ENCODE results near the gene EVI2A. TPM values are rescaled to one million over a fixed set of nuclear protein-coding genes. Genes with fewer than 3 reads are reported as not detected.

The EVI2A gene
- total RNA-seq, 1 donor = 191 TPM

DNA sequence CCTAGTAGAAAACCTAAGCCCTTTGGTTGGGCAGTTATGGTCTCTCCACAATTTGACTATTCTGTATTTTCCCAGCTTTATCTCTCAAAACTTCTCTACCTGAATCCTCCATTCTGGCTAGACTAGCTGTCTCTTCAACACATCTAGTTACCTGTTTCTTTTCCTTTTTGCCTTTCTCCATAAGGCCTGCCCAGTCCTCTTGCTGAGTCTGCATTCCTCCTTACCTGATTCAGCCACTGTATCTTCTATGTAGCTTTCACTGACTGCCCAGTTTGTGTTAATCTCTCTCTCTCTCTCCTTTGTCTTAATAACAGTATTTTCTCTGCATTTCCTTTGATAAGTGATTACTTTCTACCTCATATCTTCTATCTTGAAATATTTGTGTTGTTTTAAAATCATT is 2.1 kb upstream of the EVI2A start:
- H2AFZ ChIP-seq (ENCODE audit: low read length) = no peak overlapping the region
- H3K36me3 ChIP-seq (ENCODE audit: insufficient read depth, low read length) = peaks cover 8% of the 10 kb centered on the region
- H3K4me2 ChIP-seq (ENCODE audit: insufficient read depth, low read length) = no peak overlapping the region
- no peaks in the 10 kb centered on the region for H4K20me1 ChIP-seq (ENCODE audit: insufficient read depth, low read length)
- peaks cover 28% of the 10 kb centered on the region for H3K4me1 ChIP-seq (ENCODE audit: insufficient read depth, low read length)
- H3K4me3 ChIP-seq (ENCODE audit: insufficient read depth, low read length) = no peak overlapping the region
- peaks cover 19% of the 10 kb centered on the region for H3K79me2 ChIP-seq (ENCODE audit: insufficient read depth, low read length)
- TF ChIP-seq, protein P1, sequence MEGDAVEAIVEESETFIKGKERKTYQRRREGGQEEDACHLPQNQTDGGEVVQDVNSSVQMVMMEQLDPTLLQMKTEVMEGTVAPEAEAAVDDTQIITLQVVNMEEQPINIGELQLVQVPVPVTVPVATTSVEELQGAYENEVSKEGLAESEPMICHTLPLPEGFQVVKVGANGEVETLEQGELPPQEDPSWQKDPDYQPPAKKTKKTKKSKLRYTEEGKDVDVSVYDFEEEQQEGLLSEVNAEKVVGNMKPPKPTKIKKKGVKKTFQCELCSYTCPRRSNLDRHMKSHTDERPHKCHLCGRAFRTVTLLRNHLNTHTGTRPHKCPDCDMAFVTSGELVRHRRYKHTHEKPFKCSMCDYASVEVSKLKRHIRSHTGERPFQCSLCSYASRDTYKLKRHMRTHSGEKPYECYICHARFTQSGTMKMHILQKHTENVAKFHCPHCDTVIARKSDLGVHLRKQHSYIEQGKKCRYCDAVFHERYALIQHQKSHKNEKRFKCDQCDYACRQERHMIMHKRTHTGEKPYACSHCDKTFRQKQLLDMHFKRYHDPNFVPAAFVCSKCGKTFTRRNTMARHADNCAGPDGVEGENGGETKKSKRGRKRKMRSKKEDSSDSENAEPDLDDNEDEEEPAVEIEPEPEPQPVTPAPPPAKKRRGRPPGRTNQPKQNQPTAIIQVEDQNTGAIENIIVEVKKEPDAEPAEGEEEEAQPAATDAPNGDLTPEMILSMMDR (IDR thresholded peaks at IDR 0.05; ENCODE audit: extremely low read depth, low read depth, low read length) = no peak
- H3K27me3 ChIP-seq (ENCODE audit: insufficient read depth, low read length) = no peaks in the 10 kb centered on the region
- no peak overlapping the region for H3K27ac ChIP-seq (ENCODE audit: low read depth, low read length)
- no peaks in the 10 kb centered on the region for H3K9me3 ChIP-seq (ENCODE audit: low read depth, low read length)
- DNase-seq (ENCODE audit: insufficient read length, low spot score, missing footprints) = no peak

- peak overlapping the region; percentile 84 for H3K4me2 ChIP-seq (ENCODE audit: insufficient read depth, low read length)
- peaks cover 19% of the 10 kb centered on the region for H3K4me1 ChIP-seq (ENCODE audit: insufficient read depth, low read length)
- no peaks in the 10 kb centered on the region for H3K9me3 ChIP-seq (ENCODE audit: low read depth, low read length)
- TF ChIP-seq, protein P1 (IDR thresholded peaks at IDR 0.05; ENCODE audit: extremely low read depth, low read depth, low read length) = no peak
- no peaks in the 10 kb centered on the region for H4K20me1 ChIP-seq (ENCODE audit: insufficient read depth, low read length)
- H3K27me3 ChIP-seq (ENCODE audit: insufficient read depth, low read length) = no peaks in the 10 kb centered on the region
- no peak for DNase-seq (ENCODE audit: insufficient read length, low spot score, missing footprints)
- peak overlapping the region; percentile 85 for H3K27ac ChIP-seq (ENCODE audit: low read depth, low read length)
- no peak overlapping the region for H2AFZ ChIP-seq (ENCODE audit: low read length)
- H3K4me3 ChIP-seq (ENCODE audit: insufficient read depth, low read length) = no peak overlapping the region
- H3K36me3 ChIP-seq (ENCODE audit: insufficient read depth, low read length) = peaks cover 5% of the 10 kb centered on the region
- H3K79me2 ChIP-seq (ENCODE audit: insufficient read depth, low read length) = peaks cover 22% of the 10 kb centered on the region
These were observed 544 bp upstream of the EVI2A start for GRCh38 chr17:31321966-31322365.

DNA sequence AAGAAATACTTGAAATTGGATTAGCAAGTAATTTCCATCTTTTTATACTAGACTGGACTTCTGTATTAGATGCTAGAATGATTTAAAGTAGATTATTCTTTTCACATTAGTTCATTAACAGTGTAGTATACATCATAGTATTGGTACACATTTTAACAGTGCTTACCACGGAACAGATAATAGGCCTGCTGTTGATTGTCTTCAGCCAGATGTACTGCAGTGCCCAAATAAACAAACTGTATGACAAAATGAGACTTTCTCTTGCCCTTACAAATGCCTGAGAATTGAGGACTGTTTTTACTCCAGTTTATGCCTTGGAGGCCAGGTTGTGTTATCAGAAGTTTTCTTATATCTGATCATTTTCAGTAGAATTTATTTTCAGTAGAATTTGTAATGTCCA is 631 bp downstream of the EVI2A start:
- Histone ChIP-seq H3K4me3 (ENCODE audit: insufficient read depth, low read length) (peak overlapping the region; percentile 58), H3K9me3 (ENCODE audit: low read depth, low read length) (no peaks in the 10 kb centered on the region), H3K36me3 (ENCODE audit: insufficient read depth, low read length) (peaks cover 2% of the 10 kb centered on the region), H3K27me3 (ENCODE audit: insufficient read depth, low read length) (no peaks in the 10 kb centered on the region), H3K79me2 (ENCODE audit: insufficient read depth, low read length) (peaks cover 22% of the 10 kb centered on the region), H3K4me2 (ENCODE audit: insufficient read depth, low read length) (peak overlapping the region; percentile 84), H3K27ac (ENCODE audit: low read depth, low read length) (peak overlapping the region; percentile 85), H4K20me1 (ENCODE audit: insufficient read depth, low read length) (no peaks in the 10 kb centered on the region), H3K4me1 (ENCODE audit: insufficient read depth, low read length) (peaks cover 23% of the 10 kb centered on the region), H2AFZ (ENCODE audit: low read length) (no peak overlapping the region)
- TF ChIP-seq, protein P1 (IDR thresholded peaks at IDR 0.05; ENCODE audit: extremely low read depth, low read depth, low read length) = no peak
- no peak for DNase-seq (ENCODE audit: insufficient read length, low spot score, missing footprints)

- Histone ChIP-seq H3K36me3 (ENCODE audit: insufficient read depth, low read length) (no peaks in the 10 kb centered on the region), H3K4me1 (ENCODE audit: insufficient read depth, low read length) (peaks cover 23% of the 10 kb centered on the region), H4K20me1 (ENCODE audit: insufficient read depth, low read length) (no peaks in the 10 kb centered on the region), H3K27ac (ENCODE audit: low read depth, low read length) (peak overlapping the region; percentile 85), H3K4me3 (ENCODE audit: insufficient read depth, low read length) (no peak overlapping the region), H3K4me2 (ENCODE audit: insufficient read depth, low read length) (peak overlapping the region; percentile 84), H3K9me3 (ENCODE audit: low read depth, low read length) (no peaks in the 10 kb centered on the region), H3K27me3 (ENCODE audit: insufficient read depth, low read length) (no peaks in the 10 kb centered on the region), H2AFZ (ENCODE audit: low read length) (no peak overlapping the region), H3K79me2 (ENCODE audit: insufficient read depth, low read length) (peaks cover 22% of the 10 kb centered on the region)
- TF ChIP-seq, protein P1 (IDR thresholded peaks at IDR 0.05; ENCODE audit: extremely low read depth, low read depth, low read length) = no peak
- no peak for DNase-seq (ENCODE audit: insufficient read length, low spot score, missing footprints)
These were observed 1.2 kb downstream of the EVI2A start for GRCh38 chr17:31320241-31320640.

Data from osteoblast (primary cell).